K562 (cell line): ENCODE data around the gene PDLIM7.

ENCODE experiments used
- CREB1 ChIP-seq, 2 experiments: sonication (generic) in 1 of 2; formaldehyde crosslinking in 1 of 2; IDR thresholded peaks; 2 replicates each; pipeline versions ENCODE4 v1.6.1 to v1.8.0; 2012 to 2022; ENCODE audit warnings: inconsistent platforms in 1 of 2, mild to moderate bottlenecking in 1 of 2, missing genetic modification reagents in 1 of 2, moderate library complexity in 1 of 2
- EWSR1 ChIP-seq: fragments of 450-650 bp; IDR thresholded peaks from 2 replicates; pipeline ENCODE4 v1.6.1; 2018; ENCODE audit warnings: borderline replicate concordance, mild to moderate bottlenecking, low read depth, moderate library complexity; ENCODE audit not compliant: partially characterized antibody
- EZH2 ChIP-seq: IDR thresholded peaks from 2 replicates; pipeline ENCODE4 v1.6.1; 2012; ENCODE audit warnings: low read depth, mild to moderate bottlenecking, inconsistent platforms, low read length, borderline replicate concordance
- HNRNPLL ChIP-seq: fragments of 200-400 bp; formaldehyde crosslinking; IDR thresholded peaks from 2 replicates; pipeline ENCODE4 v1.6.1; 2017; ENCODE audit warnings: low read length, low read depth, mild to moderate bottlenecking; ENCODE audit not compliant: poor library complexity, severe bottlenecking
- MEIS2 ChIP-seq: fragments of 450-650 bp; IDR thresholded peaks from 2 replicates; pipeline ENCODE4 v1.6.1; 2014; ENCODE audit warnings: mild to moderate bottlenecking; ENCODE audit not compliant: partially characterized antibody
- MXI1 ChIP-seq: IDR thresholded peaks from 2 replicates; pipeline ENCODE4 v1.6.1; 2011; ENCODE audit warnings: low read depth, mild to moderate bottlenecking, improper control_type of control experiment, low read length
- NR2F6 ChIP-seq: fragments of 450-650 bp; formaldehyde crosslinking; IDR thresholded peaks from 2 replicates; pipeline ENCODE4 v1.4.0; 2020; ENCODE audit warnings: mild to moderate bottlenecking
- ZBTB17 ChIP-seq: fragments of 450-650 bp; formaldehyde crosslinking; IDR thresholded peaks from 2 replicates; pipeline ENCODE4 v1.4.0; 2020; ENCODE audit warnings: mild to moderate bottlenecking
- TF ChIP-seq, protein P1 (sequence below): fragments of 450-650 bp; formaldehyde crosslinking; IDR thresholded peaks from 2 replicates; pipeline ENCODE4 v1.4.0; 2022; ENCODE audit warnings: mild to moderate bottlenecking, moderate library complexity
- TF ChIP-seq, protein P2 (sequence below): sonication (generic); formaldehyde crosslinking; IDR thresholded peaks from 2 replicates; pipeline ENCODE4 v1.8.0; 2022; ENCODE audit warnings: mild to moderate bottlenecking, low read depth, missing genetic modification reagents

GRCh38 chr5:177528631-177529030 is 31.2 kb upstream of the PDLIM7 start:
- TF ChIP-seq, protein P1, sequence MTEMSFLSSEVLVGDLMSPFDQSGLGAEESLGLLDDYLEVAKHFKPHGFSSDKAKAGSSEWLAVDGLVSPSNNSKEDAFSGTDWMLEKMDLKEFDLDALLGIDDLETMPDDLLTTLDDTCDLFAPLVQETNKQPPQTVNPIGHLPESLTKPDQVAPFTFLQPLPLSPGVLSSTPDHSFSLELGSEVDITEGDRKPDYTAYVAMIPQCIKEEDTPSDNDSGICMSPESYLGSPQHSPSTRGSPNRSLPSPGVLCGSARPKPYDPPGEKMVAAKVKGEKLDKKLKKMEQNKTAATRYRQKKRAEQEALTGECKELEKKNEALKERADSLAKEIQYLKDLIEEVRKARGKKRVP (CRISPR knock-in tag): no peak
- TF ChIP-seq MEIS2 (no peak), MXI1 (no peak), CREB1 (IDR thresholded peaks at IDR 0.05) (no peak), CREB1 (CRISPR knock-in tag; IDR thresholded peaks at IDR 0.05) (no peak), ZBTB17 (no peak), EWSR1 (no peak), NR2F6 (CRISPR knock-in tag) (no peak), EZH2 (no peak), HNRNPLL (no peak)
- TF ChIP-seq, protein P2, sequence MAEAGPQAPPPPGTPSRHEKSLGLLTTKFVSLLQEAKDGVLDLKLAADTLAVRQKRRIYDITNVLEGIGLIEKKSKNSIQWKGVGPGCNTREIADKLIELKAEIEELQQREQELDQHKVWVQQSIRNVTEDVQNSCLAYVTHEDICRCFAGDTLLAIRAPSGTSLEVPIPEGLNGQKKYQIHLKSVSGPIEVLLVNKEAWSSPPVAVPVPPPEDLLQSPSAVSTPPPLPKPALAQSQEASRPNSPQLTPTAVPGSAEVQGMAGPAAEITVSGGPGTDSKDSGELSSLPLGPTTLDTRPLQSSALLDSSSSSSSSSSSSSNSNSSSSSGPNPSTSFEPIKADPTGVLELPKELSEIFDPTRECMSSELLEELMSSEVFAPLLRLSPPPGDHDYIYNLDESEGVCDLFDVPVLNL (CRISPR knock-in tag): no peak
